Uterus (tissue), 2 donors: Measurements from ENCODE around the gene IGLON5.

Source experiments
- POLR2A ChIP-seq, 2 donors: fragments of 450-650 bp; IDR thresholded peaks; one replicate each; pipeline ENCODE4 v1.6.1; 2016; ENCODE audit warnings: antibody characterized with exemption in 2 of 2, mild to moderate bottlenecking in 1 of 2, moderate library complexity in 1 of 2
- TF ChIP-seq, protein P1 (sequence below), 4 experiments: fragments of 200-600 bp in 2 of 4; fragments of 450-650 bp in 2 of 4; sonication (generic) in 2 of 4; IDR thresholded peaks; one replicate each; pipeline ENCODE4 v1.5.1; 2016 to 2019; ENCODE audit warnings: antibody characterized with exemption in 4 of 4, mild to moderate bottlenecking in 2 of 4, moderate library complexity in 1 of 4

- TF ChIP-seq, protein P1, sequence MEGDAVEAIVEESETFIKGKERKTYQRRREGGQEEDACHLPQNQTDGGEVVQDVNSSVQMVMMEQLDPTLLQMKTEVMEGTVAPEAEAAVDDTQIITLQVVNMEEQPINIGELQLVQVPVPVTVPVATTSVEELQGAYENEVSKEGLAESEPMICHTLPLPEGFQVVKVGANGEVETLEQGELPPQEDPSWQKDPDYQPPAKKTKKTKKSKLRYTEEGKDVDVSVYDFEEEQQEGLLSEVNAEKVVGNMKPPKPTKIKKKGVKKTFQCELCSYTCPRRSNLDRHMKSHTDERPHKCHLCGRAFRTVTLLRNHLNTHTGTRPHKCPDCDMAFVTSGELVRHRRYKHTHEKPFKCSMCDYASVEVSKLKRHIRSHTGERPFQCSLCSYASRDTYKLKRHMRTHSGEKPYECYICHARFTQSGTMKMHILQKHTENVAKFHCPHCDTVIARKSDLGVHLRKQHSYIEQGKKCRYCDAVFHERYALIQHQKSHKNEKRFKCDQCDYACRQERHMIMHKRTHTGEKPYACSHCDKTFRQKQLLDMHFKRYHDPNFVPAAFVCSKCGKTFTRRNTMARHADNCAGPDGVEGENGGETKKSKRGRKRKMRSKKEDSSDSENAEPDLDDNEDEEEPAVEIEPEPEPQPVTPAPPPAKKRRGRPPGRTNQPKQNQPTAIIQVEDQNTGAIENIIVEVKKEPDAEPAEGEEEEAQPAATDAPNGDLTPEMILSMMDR (IDR thresholded peaks at IDR 0.05), result no peak
- no peak for TF ChIP-seq POLR2A (IDR thresholded peaks at IDR 0.05)
Observed at GRCh38 chr19:51339313-51339686, 27.9 kb downstream of the IGLON5 start.
